Measurements from ENCODE around the gene POU1F1.

- no peak for TF ChIP-seq REST (IDR thresholded peaks at IDR 0.05; ENCODE audit: low read depth)
- no peak for TF ChIP-seq EP300 (IDR thresholded peaks at IDR 0.05; ENCODE audit: borderline replicate concordance)
- TF ChIP-seq, protein P1, sequence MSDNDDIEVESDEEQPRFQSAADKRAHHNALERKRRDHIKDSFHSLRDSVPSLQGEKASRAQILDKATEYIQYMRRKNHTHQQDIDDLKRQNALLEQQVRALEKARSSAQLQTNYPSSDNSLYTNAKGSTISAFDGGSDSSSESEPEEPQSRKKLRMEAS (IDR thresholded peaks at IDR 0.05): no peak
- TF ChIP-seq EGR1 (IDR thresholded peaks at IDR 0.05): no peak
- no peak for TF ChIP-seq TCF12 (IDR thresholded peaks at IDR 0.05; ENCODE audit: low read depth)
- no peak for TF ChIP-seq ZBTB7A (IDR thresholded peaks at IDR 0.05; ENCODE audit: low read depth)
- no peak for TF ChIP-seq TEAD4 (IDR thresholded peaks at IDR 0.05)
Observed at GRCh38 chr3:87313641-87314040, 37.3 kb upstream of the POU1F1 start.

Data from Ishikawa (cell line).